Measurements from ENCODE around the gene RNF187.

Gene RNF187

GRCh38 chr1:228544021-228544850 is 57.1 kb downstream of the RNF187 start:
- no peak for DNase-seq (ENCODE audit: low read depth in 2 of 2)

GRCh38 chr1:228544921-228545591 is 57.9 kb downstream of the RNF187 start:
- no peak for DNase-seq (ENCODE audit: low read depth in 2 of 2)
